GM19099 (cell line): ENCODE results near the gene GAL3ST3.
A peak's percentile ranks its signal among the peaks of the same experiment; 100 is the strongest.

ENCODE experiments used
- POLR2A ChIP-seq: IDR thresholded peaks from 3 replicates; pipeline ENCODE4 v1.6.1; 2011; ENCODE audit warnings: low read depth; ENCODE audit not compliant: insufficient read length; ENCODE audit errors: extremely low read depth

Gene GAL3ST3

GRCh38 chr11:66011785-66012303 lies 37.1 kb downstream of the GAL3ST3 start, which contains the start of gene CST6:
TSS of gene CST6 (plus strand) at chr11:66012008. CDS start at chr11:66012045, 37 bp downstream.
- no peak for TF ChIP-seq POLR2A

GRCh38 chr11:66011239-66011784 lies 37.6 kb downstream of the GAL3ST3 start:
- TF ChIP-seq POLR2A = no peak

DNA sequence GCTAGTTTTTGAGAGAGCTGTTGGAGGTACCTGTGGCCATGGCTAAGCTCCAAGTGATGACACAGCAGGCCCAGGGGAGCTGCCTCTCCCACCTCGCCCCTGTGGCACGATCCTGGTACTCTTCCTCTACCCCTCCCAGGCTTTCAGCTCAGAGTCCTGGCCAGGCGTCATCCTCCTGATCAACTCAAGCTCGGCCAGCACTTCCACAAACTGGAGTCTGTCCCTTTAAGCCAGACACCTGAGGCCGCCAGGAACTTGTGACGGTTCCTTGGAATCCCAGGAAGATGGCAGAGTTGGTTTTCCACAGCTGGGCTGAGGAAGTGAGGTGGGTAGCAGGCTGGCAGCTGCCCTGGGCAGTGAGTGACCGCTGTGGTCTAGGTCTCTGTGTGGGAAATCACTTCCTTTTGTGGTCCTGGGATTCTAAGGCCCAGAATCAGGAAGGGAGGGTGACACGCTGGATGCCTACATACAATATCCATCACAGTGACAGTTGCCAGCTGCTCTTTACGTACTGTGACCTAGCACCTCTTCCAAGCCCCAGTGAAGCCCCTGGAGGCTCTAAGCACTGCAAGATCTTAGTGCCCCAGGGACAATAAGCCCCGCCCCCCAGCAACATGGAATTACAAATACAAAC lies 40.4 kb downstream of the GAL3ST3 start:
- TF ChIP-seq POLR2A = no peak

DNA sequence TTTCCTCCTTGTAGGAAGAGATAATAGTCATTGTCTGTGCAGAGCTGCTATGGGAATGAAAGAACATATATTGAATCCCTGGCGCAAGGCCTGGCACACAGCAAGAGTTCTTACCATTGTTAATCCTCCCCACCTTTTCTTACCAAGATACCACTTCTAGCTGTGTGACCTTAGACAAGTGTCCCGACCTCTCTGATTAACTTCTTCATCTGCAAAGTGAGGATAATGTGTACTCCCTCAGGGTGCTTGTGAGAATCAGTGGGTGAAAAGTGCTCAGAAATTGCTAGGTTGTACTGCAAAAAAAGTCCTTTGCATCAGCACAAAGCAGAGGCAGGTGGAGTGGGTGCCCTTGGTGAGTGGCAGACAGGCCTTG lies 40.9 kb downstream of the GAL3ST3 start:
- no peak for TF ChIP-seq POLR2A

- no peak for TF ChIP-seq POLR2A
Measured at GRCh38 chr11:66007201-66007634, 41.7 kb downstream of the GAL3ST3 start.

GRCh38 chr11:66006891-66007176 lies 42.1 kb downstream of the GAL3ST3 start:
- TF ChIP-seq POLR2A = no peak

- peak; percentile 23 for TF ChIP-seq POLR2A
Measured at GRCh38 chr11:66006134-66006890, 42.6 kb downstream of the GAL3ST3 start.

GRCh38 chr11:66004186-66004585 lies 44.8 kb downstream of the GAL3ST3 start:
- TF ChIP-seq POLR2A = no peak

DNA sequence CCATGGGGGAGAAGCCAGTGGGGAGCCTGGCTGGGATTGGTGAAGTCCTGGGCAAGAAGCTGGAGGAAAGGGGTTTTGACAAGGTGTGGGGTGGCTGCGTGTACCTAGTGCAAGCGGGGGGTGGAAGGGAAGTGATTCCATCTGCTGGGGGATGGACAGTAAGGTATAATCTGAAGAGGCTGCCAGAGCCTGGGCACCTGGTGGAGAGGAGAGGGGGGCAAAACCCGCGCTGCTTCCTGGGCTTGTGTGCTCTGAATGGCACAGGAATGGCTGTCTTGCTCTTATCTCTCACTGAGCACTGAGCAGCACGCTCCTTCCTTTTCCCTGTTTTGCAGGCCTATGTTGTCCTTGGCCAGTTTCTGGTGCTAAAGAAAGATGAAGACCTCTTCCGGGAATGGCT lies 45.7 kb downstream of the GAL3ST3 start:
- no peak for TF ChIP-seq POLR2A

DNA sequence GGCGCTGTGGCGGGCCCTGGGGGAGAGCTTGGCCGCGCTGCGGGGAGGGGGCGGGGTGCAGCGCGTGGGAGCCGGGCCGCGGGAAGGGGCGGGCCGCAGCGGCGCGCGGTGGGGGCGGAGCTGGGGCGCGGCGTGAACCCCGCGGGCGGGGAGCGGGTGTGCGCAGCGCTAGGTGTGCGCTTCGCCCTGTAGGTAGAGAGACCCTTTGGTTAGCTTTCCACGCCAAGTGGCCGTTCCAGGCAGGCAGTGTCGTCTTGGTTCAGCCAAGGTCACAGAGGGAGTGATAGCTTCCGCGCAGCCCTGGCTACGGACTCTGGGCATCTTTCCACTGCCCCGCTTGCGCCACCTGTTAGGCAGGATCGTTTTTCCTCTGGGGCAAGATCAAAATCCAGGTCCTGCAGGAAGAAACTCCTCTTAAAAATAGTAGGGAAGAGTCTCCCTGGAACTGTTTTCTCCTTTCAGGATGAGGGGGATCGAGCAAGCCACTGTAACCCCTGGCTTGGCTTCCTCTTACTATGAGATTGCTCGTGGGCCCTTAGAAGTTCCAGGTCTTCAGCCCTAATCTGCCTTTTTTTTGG lies 46.2 kb downstream of the GAL3ST3 start:
- TF ChIP-seq POLR2A = no peak

GRCh38 chr11:66001942-66002647 lies 46.9 kb downstream of the GAL3ST3 start, which contains the start of the genes BANF1 and EIF1AD:
TSS of gene BANF1 (plus strand) at chr11:66002503. CDS start at chr11:66003251, 748 bp downstream.
TSS of gene EIF1AD (minus strand) at chr11:66002157. CDS start at chr11:66000389, 1,768 bp downstream.
- TF ChIP-seq POLR2A = peak; percentile 90

DNA sequence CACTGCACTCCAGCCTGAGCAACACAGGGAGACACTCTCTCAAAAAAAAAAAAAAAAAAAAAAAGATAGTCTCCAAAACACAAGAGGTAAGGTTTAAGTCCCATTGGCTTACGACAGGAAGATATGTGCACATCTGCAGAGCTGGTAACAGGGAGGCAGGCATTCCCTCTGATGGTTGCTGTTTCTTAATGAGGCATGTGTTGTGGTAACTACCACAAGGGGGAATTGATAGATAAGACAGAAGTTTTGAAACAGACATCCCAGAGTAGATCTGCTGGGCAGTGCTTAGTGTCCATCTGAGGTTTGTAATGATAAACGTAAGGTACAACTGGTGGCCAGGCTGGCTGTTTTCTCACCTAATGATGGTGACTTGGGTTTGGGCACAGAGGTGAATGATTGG lies 51.7 kb downstream of the GAL3ST3 start:
- no peak for TF ChIP-seq POLR2A

GRCh38 chr11:65992056-65992455 lies 56.9 kb downstream of the GAL3ST3 start:
- TF ChIP-seq POLR2A = no peak
